DOHH2 (cell line): Measurements from ENCODE around the gene DPP4.

ENCODE experiments used
- H3F3A ChIP-seq: fragments of 200-600 bp; sonication (generic), shearing (Covaris generic); 2 replicates; pipeline ENCODE4 v1.6.0; 2016; ENCODE audit warnings: antibody characterized with exemption, mild to moderate bottlenecking; ENCODE audit not compliant: control insufficient read depth, insufficient read depth
- H3K27ac ChIP-seq: fragments of 200-600 bp; sonication (generic); 2 replicates; pipeline ENCODE4 v1.5.1; 2014; ENCODE audit warnings: low read depth, mild to moderate bottlenecking, low read length, moderate library complexity
- H3K27me3 ChIP-seq: fragments of 200-600 bp; sonication (generic); 2 replicates; pipeline ENCODE4 v1.6.1; 2014; ENCODE audit warnings: mild to moderate bottlenecking, low read length, mixed read lengths; ENCODE audit not compliant: control insufficient read depth
- H3K36me3 ChIP-seq: fragments of 200-600 bp; sonication (generic); 2 replicates; pipeline ENCODE4 v1.6.1; 2014; ENCODE audit warnings: mild to moderate bottlenecking, low read length, moderate library complexity, mixed read lengths; ENCODE audit not compliant: control insufficient read depth
- H3K4me1 ChIP-seq: fragments of 200-600 bp; sonication (generic); 2 replicates; pipeline ENCODE4 v1.6.1; 2014; ENCODE audit warnings: mild to moderate bottlenecking, low read length, mixed read lengths; ENCODE audit not compliant: control insufficient read depth
- H3K4me2 ChIP-seq: fragments of 200-600 bp; sonication (generic); 2 replicates; pipeline ENCODE4 v1.6.0; 2014; ENCODE audit warnings: mild to moderate bottlenecking, low read length, moderate library complexity
- H3K4me3 ChIP-seq: fragments of 200-600 bp; sonication (generic); 2 replicates; pipeline ENCODE4 v1.5.1; 2014; ENCODE audit warnings: mild to moderate bottlenecking, low read length, mixed read lengths
- H3K79me2 ChIP-seq: fragments of 200-600 bp; sonication (generic); 2 replicates; pipeline ENCODE4 v1.6.1; 2014; ENCODE audit warnings: mild to moderate bottlenecking, low read length, mixed read lengths; ENCODE audit not compliant: control insufficient read depth
- H3K9me2 ChIP-seq: fragments of 200-600 bp; sonication (generic); replicated peaks from 2 replicates; pipeline ENCODE4 v1.6.1; 2014; ENCODE audit warnings: mild to moderate bottlenecking, low read length, mixed read lengths; ENCODE audit not compliant: control insufficient read depth
- H3K9me3 ChIP-seq: fragments of 200-600 bp; sonication (generic); 2 replicates; pipeline ENCODE4 v1.6.1; 2014; ENCODE audit warnings: antibody characterized with exemption, low read length, mixed read lengths; ENCODE audit not compliant: control insufficient read depth, insufficient read depth
- H4K20me1 ChIP-seq: fragments of 200-600 bp; sonication (generic); 2 replicates; pipeline ENCODE4 v1.6.0; 2014; ENCODE audit warnings: low read depth, mild to moderate bottlenecking, antibody characterized with exemption, low read length, moderate library complexity; ENCODE audit not compliant: control insufficient read depth, insufficient read depth
- EZH2phosphoT487 ChIP-seq: fragments of 200-600 bp; sonication (generic); IDR thresholded peaks from 2 replicates; pipeline ENCODE4 v1.6.1; 2017; ENCODE audit warnings: borderline replicate concordance, mild to moderate bottlenecking, antibody characterized with exemption, low read length, moderate library complexity, mixed read lengths
- TF ChIP-seq, protein P1 (sequence below): fragments of 200-600 bp; sonication (generic); IDR thresholded peaks from one replicate; pipeline ENCODE4 v1.5.1; 2014; ENCODE audit warnings: antibody characterized with exemption, mild to moderate bottlenecking, low read depth, low read length; ENCODE audit not compliant: poor library complexity, severe bottlenecking

Gene DPP4

DNA sequence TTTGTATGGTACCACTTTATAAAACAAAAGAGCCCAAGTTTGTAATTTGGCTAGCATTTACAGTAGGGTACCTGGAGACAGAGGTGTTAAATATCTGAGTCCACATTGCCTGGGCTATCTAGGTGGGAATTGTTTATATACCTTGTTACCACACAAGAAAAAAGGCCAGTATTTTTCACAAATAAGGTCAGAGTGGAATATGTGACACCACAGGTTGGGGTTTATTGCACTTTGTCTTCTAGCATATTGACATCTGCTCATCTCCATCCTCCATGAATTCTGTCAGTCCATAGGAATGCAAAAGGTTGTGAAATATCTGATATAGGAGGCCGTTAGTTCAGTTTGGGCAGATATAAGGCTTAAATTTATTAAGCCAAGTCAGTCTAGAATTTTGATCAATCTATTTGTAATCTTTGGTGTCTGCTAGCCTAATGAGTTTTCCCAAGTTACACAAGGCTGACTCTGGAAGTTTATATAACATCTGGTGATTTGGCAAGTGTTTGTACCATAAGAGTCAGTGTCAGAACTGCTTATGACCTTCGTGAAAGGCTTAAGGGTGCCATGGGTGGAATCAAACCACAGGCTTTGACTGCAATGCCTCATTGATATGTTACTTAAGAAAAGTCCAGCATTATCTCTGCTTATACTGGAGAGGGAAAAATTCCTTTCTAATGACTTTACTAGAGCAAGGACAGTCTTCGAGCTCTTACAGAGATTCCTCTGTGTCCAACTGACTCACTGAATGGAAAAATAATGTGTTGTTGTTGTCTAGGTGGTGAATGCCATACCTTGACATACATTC lies 11.3 kb upstream of the DPP4 start:
- H3K36me3 ChIP-seq, result no peaks in the 10 kb centered on the region
- no peaks in the 10 kb centered on the region for H4K20me1 ChIP-seq
- no peak overlapping the region for H3K4me2 ChIP-seq
- no peak overlapping the region for H3K4me3 ChIP-seq
- H3K9me3 ChIP-seq, result no peaks in the 10 kb centered on the region
- no peaks in the 10 kb centered on the region for H3F3A ChIP-seq
- H3K27ac ChIP-seq, result no peak overlapping the region
- no peaks in the 10 kb centered on the region for H3K79me2 ChIP-seq
- H3K4me1 ChIP-seq, result no peaks in the 10 kb centered on the region
- no peaks in the 10 kb centered on the region for H3K9me2 ChIP-seq
- H3K27me3 ChIP-seq, result no peaks in the 10 kb centered on the region
- TF ChIP-seq, protein P1, sequence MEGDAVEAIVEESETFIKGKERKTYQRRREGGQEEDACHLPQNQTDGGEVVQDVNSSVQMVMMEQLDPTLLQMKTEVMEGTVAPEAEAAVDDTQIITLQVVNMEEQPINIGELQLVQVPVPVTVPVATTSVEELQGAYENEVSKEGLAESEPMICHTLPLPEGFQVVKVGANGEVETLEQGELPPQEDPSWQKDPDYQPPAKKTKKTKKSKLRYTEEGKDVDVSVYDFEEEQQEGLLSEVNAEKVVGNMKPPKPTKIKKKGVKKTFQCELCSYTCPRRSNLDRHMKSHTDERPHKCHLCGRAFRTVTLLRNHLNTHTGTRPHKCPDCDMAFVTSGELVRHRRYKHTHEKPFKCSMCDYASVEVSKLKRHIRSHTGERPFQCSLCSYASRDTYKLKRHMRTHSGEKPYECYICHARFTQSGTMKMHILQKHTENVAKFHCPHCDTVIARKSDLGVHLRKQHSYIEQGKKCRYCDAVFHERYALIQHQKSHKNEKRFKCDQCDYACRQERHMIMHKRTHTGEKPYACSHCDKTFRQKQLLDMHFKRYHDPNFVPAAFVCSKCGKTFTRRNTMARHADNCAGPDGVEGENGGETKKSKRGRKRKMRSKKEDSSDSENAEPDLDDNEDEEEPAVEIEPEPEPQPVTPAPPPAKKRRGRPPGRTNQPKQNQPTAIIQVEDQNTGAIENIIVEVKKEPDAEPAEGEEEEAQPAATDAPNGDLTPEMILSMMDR, result no peak
- no peak for TF ChIP-seq EZH2phosphoT487

DNA sequence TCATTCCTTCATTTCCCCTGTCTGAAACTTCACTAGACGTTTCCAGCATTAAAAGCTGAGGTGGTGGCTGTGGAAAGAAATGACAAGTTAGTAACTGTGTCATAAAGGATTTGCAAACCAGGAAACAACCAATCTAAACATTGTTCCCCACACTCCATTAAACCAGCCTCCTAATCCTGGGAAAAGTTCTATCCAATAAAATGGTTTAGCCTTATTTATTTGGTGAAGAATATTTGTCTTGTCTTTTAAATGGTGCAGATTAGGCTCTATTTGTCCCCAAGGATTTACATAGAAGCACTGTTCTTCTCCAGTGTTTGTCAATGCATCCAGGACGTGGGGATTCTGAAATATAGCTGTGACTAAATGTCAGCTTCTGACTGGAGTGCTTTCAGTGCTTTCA lies 10.5 kb upstream of the DPP4 start:
- no peaks in the 10 kb centered on the region for H3K4me1 ChIP-seq
- peaks cover 6% of the 10 kb centered on the region; the same call in 1 of the 2 replicates for H3K9me3 ChIP-seq
- H3K79me2 ChIP-seq, result no peaks in the 10 kb centered on the region
- H3K9me2 ChIP-seq, result no peaks in the 10 kb centered on the region
- H3K4me3 ChIP-seq, result no peak overlapping the region
- no peaks in the 10 kb centered on the region for H4K20me1 ChIP-seq
- no peaks in the 10 kb centered on the region for H3K27me3 ChIP-seq
- no peaks in the 10 kb centered on the region for H3F3A ChIP-seq
- H3K4me2 ChIP-seq, result no peak overlapping the region
- H3K36me3 ChIP-seq, result no peaks in the 10 kb centered on the region
- H3K27ac ChIP-seq, result no peak overlapping the region
- TF ChIP-seq, protein P1, result no peak
- TF ChIP-seq EZH2phosphoT487, result no peak

DNA sequence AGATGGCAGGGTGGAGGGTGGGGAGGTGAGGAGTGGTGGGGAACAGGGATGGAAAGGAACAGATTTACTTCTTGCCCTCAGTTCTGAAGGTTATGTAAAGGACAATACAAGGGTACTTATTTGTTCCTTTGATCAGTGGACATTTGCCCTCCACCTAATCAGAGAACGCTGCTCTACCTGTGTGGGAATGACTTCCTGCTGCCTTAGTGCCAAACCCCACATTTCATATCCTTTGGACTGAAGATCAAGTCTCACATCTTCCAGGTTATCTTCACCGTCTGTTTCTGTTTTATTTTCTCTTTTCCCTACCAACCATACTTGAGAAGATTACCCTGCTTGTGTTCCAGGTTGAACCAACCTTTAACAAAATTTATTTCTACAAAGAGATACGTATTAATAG lies 8.7 kb upstream of the DPP4 start:
- Histone ChIP-seq H3K27me3 (no peaks in the 10 kb centered on the region), H4K20me1 (no peaks in the 10 kb centered on the region), H3K27ac (no peak overlapping the region), H3K9me3 (peaks cover 7% of the 10 kb centered on the region; the same call in 1 of the 2 replicates), H3K9me2 (no peaks in the 10 kb centered on the region), H3K4me1 (no peaks in the 10 kb centered on the region), H3K36me3 (no peaks in the 10 kb centered on the region), H3K4me3 (no peak overlapping the region), H3F3A (no peaks in the 10 kb centered on the region), H3K79me2 (no peaks in the 10 kb centered on the region), H3K4me2 (no peak overlapping the region)
- TF ChIP-seq, protein P1, result no peak
- no peak for TF ChIP-seq EZH2phosphoT487
